Esophagus muscularis mucosa (tissue), 4 donors: Measurements from ENCODE around the gene SGIP1.

Experiments
- EP300 ChIP-seq: sonication (generic); formaldehyde crosslinking; IDR thresholded peaks from one replicate; pipeline ENCODE4 v1.6.1; 2017; ENCODE audit warnings: antibody characterized with exemption
- POLR2A ChIP-seq: fragments of 450-650 bp; IDR thresholded peaks from one replicate; pipeline ENCODE4 v1.6.1; 2017; ENCODE audit warnings: antibody characterized with exemption, moderate library complexity, mild to moderate bottlenecking, low read depth
- TF ChIP-seq, protein P1 (sequence below), 3 experiments: fragments of 200-600 bp in 2 of 3; fragments of 450-650 bp in 1 of 3; sonication (generic) in 2 of 3; IDR thresholded peaks; one replicate each; pipeline ENCODE4 v1.5.1; 2017 to 2019; ENCODE audit warnings: antibody characterized with exemption in 3 of 3, mild to moderate bottlenecking in 2 of 3, moderate library complexity in 1 of 3

DNA sequence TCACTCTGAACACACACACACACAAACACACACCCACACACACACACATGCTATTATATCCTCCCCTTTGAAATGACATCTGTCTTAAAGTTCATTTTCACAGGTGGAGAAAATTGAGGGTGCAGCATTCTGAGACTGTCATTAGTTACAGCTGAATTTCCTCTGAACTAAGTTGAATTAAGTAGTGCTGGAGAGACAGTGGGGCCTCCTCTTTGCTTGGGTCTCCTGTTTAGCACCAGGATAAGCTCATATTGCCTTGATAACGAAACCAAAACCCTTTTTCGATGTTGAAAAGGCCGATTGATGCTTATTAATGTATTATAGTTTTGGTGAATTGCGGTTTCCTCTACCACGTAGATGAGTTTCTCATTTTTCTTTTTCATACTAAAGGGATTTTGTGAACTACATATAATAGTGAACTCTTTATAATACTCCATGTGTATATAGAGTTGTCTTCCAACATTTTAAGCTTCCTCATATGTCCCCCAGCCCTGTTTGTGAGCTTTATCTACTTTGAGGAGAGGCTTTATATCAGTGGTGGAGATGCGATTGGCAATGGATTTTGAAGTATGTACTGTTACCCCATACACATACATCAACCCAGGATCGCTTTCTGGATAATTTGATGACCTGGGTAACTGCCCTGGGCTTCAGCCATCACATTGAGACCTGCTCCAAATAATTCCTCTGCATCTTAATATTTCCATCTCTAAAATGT lies 235.7 kb downstream of the SGIP1 start:
- no peak for TF ChIP-seq POLR2A
- TF ChIP-seq, protein P1, sequence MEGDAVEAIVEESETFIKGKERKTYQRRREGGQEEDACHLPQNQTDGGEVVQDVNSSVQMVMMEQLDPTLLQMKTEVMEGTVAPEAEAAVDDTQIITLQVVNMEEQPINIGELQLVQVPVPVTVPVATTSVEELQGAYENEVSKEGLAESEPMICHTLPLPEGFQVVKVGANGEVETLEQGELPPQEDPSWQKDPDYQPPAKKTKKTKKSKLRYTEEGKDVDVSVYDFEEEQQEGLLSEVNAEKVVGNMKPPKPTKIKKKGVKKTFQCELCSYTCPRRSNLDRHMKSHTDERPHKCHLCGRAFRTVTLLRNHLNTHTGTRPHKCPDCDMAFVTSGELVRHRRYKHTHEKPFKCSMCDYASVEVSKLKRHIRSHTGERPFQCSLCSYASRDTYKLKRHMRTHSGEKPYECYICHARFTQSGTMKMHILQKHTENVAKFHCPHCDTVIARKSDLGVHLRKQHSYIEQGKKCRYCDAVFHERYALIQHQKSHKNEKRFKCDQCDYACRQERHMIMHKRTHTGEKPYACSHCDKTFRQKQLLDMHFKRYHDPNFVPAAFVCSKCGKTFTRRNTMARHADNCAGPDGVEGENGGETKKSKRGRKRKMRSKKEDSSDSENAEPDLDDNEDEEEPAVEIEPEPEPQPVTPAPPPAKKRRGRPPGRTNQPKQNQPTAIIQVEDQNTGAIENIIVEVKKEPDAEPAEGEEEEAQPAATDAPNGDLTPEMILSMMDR (IDR thresholded peaks at IDR 0.05): no peak
- TF ChIP-seq EP300: no peak
